PC-9 (cell line): ENCODE data around the gene CFL1. TPM values are rescaled to one million over a fixed set of nuclear protein-coding genes. Genes with fewer than 3 reads are reported as not detected.
A peak's percentile ranks its signal among the peaks of the same experiment; 100 is the strongest.
"Not testable (repeated sequence)": the region's sequence is repeated elsewhere in the genome, so short reads cannot be mapped to it uniquely, and the experiment has no call there.

ENCODE experiments used
- BruUV-seq: library from RNA; stranded (reverse); fragments of 400-500 nt; replicated peaks from 2 replicates; lab custom pipeline; 2021; lab: Mats Ljungman, UMichigan
- CTCF ChIA-PET: fragments of 300-600 bp; sonication (Branson Sonifier 250); formaldehyde crosslinking; loops from one replicate; lab custom pipeline; 2022; ENCODE audit warnings: antibody characterized with exemption; lab: Charles Lee
- POLR2A ChIA-PET: fragments of 300-600 bp; sonication (Branson Sonifier 250); formaldehyde crosslinking; loops from one replicate; lab custom pipeline; 2022; ENCODE audit warnings: antibody characterized with exemption; ENCODE audit not compliant: unreplicated experiment; lab: Charles Lee
- DNase-seq, 2 experiments: peaks; one replicate each; pipeline versions ENCODE4 v3.0.0 to v3.0.0-alpha.2; 2015 to 2022; ENCODE audit warnings: mixed read lengths in 1 of 2
- H2AFZ ChIP-seq: fragments of 200-600 bp; sonication (generic); 2 replicates; pipeline ENCODE4 v1.8.1; 2017; ENCODE audit warnings: antibody characterized with exemption
- H3F3A ChIP-seq: fragments of 200-600 bp; sonication (generic); 2 replicates; pipeline ENCODE4 v1.8.1; 2017; ENCODE audit warnings: antibody characterized with exemption, mild to moderate bottlenecking, low read depth; ENCODE audit not compliant: insufficient read depth
- H3K27ac ChIP-seq: fragments of 200-600 bp; sonication (generic); 2 replicates; pipeline ENCODE4 v1.6.1; 2016; ENCODE audit warnings: mixed run types
- H3K27me3 ChIP-seq: fragments of 200-600 bp; sonication (generic); 2 replicates; pipeline ENCODE4 v1.6.1; 2016; ENCODE audit warnings: low read depth, mixed run types; ENCODE audit not compliant: insufficient read depth
- H3K36me3 ChIP-seq: fragments of 200-600 bp; sonication (generic); 2 replicates; pipeline ENCODE4 v1.6.1; 2016; ENCODE audit warnings: low read depth, mixed run types
- H3K4me1 ChIP-seq: fragments of 200-600 bp; sonication (generic); replicated peaks from 2 replicates; pipeline ENCODE4 v1.6.1; 2016; ENCODE audit warnings: mixed run types; ENCODE audit not compliant: insufficient read depth
- H3K4me2 ChIP-seq: fragments of 200-600 bp; sonication (generic); 2 replicates; pipeline ENCODE4 v1.6.1; 2017; ENCODE audit warnings: mixed run types
- H3K4me3 ChIP-seq: fragments of 200-600 bp; sonication (generic); 2 replicates; pipeline ENCODE4 v1.6.1; 2016; ENCODE audit warnings: mixed run types
- H3K79me2 ChIP-seq: fragments of 200-600 bp; sonication (generic); 2 replicates; pipeline ENCODE4 v1.6.1; 2017; ENCODE audit warnings: low read depth, mixed run types
- H3K9me2 ChIP-seq: fragments of 200-600 bp; sonication (generic); 2 replicates; pipeline ENCODE4 v1.8.1; 2017; ENCODE audit warnings: mild to moderate bottlenecking; ENCODE audit not compliant: insufficient read depth
- H3K9me3 ChIP-seq: fragments of 200-600 bp; sonication (generic); 2 replicates; pipeline ENCODE4 v1.8.1; 2016; ENCODE audit warnings: low read depth; ENCODE audit not compliant: insufficient read depth
- H4K20me1 ChIP-seq: fragments of 200-600 bp; sonication (generic); 2 replicates; pipeline ENCODE4 v1.8.1; 2017; ENCODE audit not compliant: insufficient read depth
- EZH2 ChIP-seq: fragments of 200-600 bp; sonication (generic); IDR thresholded peaks from 2 replicates; pipeline ENCODE4 v1.8.0; 2017; ENCODE audit warnings: antibody characterized with exemption, low read depth
- intact Hi-C: fragments of 100-400 bp; cut with micrococcal nuclease; formaldehyde crosslinking; loops from one replicate; pipeline ENCODE4 v1.10.0; 2022; ENCODE audit not compliant: unreplicated experiment
- total RNA-seq: library from RNA; stranded (reverse); gene quantifications from 2 replicates; pipeline ENCODE4 v1.2.3, GENCODE V29; 2021
- TF ChIP-seq, protein P1 (sequence below): fragments of 200-600 bp; sonication (generic); conservative IDR thresholded peaks from 2 replicates; pipeline ENCODE4 v1.6.1; 2017; ENCODE audit warnings: mixed run types, antibody characterized with exemption, mild to moderate bottlenecking, moderate library complexity

Gene CFL1
- total RNA-seq, 1 experiment from 2014 or later: 1,798 TPM

- Histone ChIP-seq H4K20me1 (peaks cover 20% of the 10 kb centered on the region), H2AFZ (no peak overlapping the region), H3F3A (peaks cover 47% of the 10 kb centered on the region), H3K9me3 (no peaks in the 10 kb centered on the region), H3K27me3 (no peaks in the 10 kb centered on the region), H3K4me1 (no peaks in the 10 kb centered on the region), H3K79me2 (peaks cover 14% of the 10 kb centered on the region), H3K36me3 (peaks cover 13% of the 10 kb centered on the region), H3K9me2 (no peaks in the 10 kb centered on the region), H3K4me3 (no peak overlapping the region), H3K27ac (no peak overlapping the region), H3K4me2 (no peak overlapping the region)
- POLR2A ChIA-PET: no interaction called here
- BruUV-seq: no TSS peak
- no peak for DNase-seq
- TF ChIP-seq, protein P1, sequence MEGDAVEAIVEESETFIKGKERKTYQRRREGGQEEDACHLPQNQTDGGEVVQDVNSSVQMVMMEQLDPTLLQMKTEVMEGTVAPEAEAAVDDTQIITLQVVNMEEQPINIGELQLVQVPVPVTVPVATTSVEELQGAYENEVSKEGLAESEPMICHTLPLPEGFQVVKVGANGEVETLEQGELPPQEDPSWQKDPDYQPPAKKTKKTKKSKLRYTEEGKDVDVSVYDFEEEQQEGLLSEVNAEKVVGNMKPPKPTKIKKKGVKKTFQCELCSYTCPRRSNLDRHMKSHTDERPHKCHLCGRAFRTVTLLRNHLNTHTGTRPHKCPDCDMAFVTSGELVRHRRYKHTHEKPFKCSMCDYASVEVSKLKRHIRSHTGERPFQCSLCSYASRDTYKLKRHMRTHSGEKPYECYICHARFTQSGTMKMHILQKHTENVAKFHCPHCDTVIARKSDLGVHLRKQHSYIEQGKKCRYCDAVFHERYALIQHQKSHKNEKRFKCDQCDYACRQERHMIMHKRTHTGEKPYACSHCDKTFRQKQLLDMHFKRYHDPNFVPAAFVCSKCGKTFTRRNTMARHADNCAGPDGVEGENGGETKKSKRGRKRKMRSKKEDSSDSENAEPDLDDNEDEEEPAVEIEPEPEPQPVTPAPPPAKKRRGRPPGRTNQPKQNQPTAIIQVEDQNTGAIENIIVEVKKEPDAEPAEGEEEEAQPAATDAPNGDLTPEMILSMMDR: no peak
- TF ChIP-seq EZH2: no peak
- CTCF ChIA-PET: no interaction called here
- intact Hi-C loops: no loop called here
Observed at GRCh38 chr11:65849771-65850216, 8.2 kb downstream of the CFL1 start.

DNA sequence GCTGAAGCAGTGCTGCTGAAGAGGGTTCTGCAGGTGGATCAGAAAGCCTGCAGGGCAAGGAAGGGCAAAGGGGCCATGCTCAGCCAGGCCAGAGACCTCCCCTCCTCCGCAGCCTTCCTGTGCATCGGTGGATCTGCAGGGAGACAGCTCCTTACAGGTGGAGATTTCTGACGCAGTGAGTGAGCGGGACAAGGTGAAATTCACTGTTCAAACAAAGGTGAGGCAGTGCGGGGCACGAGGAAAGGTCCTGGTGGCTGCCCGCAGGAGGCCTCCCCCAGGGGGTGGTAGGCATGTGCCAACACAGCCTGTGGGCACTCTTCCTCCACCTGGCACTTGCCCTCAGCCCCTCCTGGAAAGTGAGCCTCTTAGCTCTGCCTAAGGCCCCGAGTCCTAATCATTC, 8.6 kb downstream of the CFL1 start:
- TF ChIP-seq, protein P1: no peak
- no peak for TF ChIP-seq EZH2
- DNase-seq: peak; percentile 31 to 34
- POLR2A ChIA-PET: no interaction called here
- H3K27ac ChIP-seq: no peak overlapping the region
- CTCF ChIA-PET: interaction anchor here (1.1 kb wide), 1 partner anchor 25 kb away, joined by 3 read pairs; no protein-coding TSS in a partner anchor
- H3K79me2 ChIP-seq: peaks cover 10% of the 10 kb centered on the region
- no peaks in the 10 kb centered on the region for H3K27me3 ChIP-seq
- no peak overlapping the region for H2AFZ ChIP-seq
- H3F3A ChIP-seq: peaks cover 43% of the 10 kb centered on the region
- H3K36me3 ChIP-seq: peaks cover 8% of the 10 kb centered on the region
- H4K20me1 ChIP-seq: peaks cover 15% of the 10 kb centered on the region
- H3K4me3 ChIP-seq: no peak overlapping the region
- H3K4me2 ChIP-seq: no peak overlapping the region
- BruUV-seq: no TSS peak
- H3K4me1 ChIP-seq: no peaks in the 10 kb centered on the region
- no peaks in the 10 kb centered on the region for H3K9me2 ChIP-seq
- no peaks in the 10 kb centered on the region for H3K9me3 ChIP-seq
- intact Hi-C loops: no loop called here

DNA sequence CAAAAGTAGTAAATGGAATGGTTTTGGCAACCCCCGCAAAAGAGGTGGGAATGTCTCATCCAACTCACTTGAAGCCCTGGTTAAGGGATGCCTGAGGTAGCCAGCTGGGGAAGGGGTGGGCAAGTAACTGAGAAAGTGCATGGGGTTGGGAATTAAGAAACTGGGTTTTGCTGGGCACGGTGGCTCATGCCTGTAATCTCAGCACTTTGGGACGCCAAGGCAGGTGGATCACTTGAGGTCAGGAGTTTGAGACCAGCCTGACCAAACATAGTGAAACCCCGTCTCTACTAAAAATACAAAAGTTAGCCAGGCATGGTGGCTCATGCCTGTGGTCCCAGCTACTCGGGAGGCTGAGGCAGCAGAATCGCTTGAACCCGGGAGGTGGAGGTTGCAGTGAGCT, 9.3 kb downstream of the CFL1 start:
- BruUV-seq, DNase-seq, H3K4me2 ChIP-seq, H3K4me1 ChIP-seq, H3K27ac ChIP-seq, H2AFZ ChIP-seq, H3K36me3 ChIP-seq, H4K20me1 ChIP-seq, H3K4me3 ChIP-seq, H3K27me3 ChIP-seq, intact Hi-C loops, H3K79me2 ChIP-seq, H3K9me2 ChIP-seq, H3K9me3 ChIP-seq: not testable (repeated sequence)
- POLR2A ChIA-PET: interaction anchor here (0.7 kb wide), 1 partner anchor 233 kb away, joined by 6 read pairs; the partner anchor contains the start of gene PCNX3
- H3F3A ChIP-seq: peaks cover 43% of the 10 kb centered on the region
- CTCF ChIA-PET: interaction anchor here (0.6 to 1.1 kb wide), 3 partner anchors 25 to 259 kb away, joined by 3 read pairs; no protein-coding TSS in a partner anchor
